K562 (cell line): ENCODE results near the gene JUND. TPM values are rescaled to one million over a fixed set of nuclear protein-coding genes. Genes with fewer than 3 reads are reported as not detected.
A peak's percentile ranks its signal among the peaks of the same experiment; 100 is the strongest.

Source experiments
- CREB5 ChIP-seq: fragments of 250-450 bp; sonication (Bioruptor Pico); IDR thresholded peaks from 2 replicates; pipeline ENCODE4 v1.5.0; 2020; ENCODE audit warnings: mild to moderate bottlenecking
- CSDE1 ChIP-seq, 2 experiments: fragments of 450-650 bp; IDR thresholded peaks; 2 replicates each; pipeline ENCODE4 v1.6.1; 2016; ENCODE audit warnings: mild to moderate bottlenecking in 1 of 2
- DIDO1 ChIP-seq: fragments of 450-650 bp; IDR thresholded peaks from 2 replicates; pipeline ENCODE4 v1.6.1; 2016; ENCODE audit warnings: low read depth, missing biosample characterization, missing genetic modification characterization
- E2F8 ChIP-seq: fragments of 450-650 bp; IDR thresholded peaks from 2 replicates; pipeline ENCODE4 v1.7.1; 2018; ENCODE audit warnings: mild to moderate bottlenecking, low read depth; ENCODE audit not compliant: partially characterized antibody
- ELF4 ChIP-seq: fragments of 450-650 bp; formaldehyde crosslinking; IDR thresholded peaks from 2 replicates; pipeline ENCODE4 v1.4.0; 2022; ENCODE audit warnings: missing genetic modification characterization
- FOXA3 ChIP-seq, 2 experiments: fragments of 450-650 bp in 1 of 2; sonication (generic) in 1 of 2; formaldehyde crosslinking; IDR thresholded peaks in 1 of 2; conservative IDR thresholded peaks in 1 of 2; 2 replicates each; pipeline versions ENCODE4 v1.4.0 to v1.8.0; 2020 to 2022; ENCODE audit warnings: mild to moderate bottlenecking in 2 of 2, missing genetic modification reagents in 1 of 2
- HMGN3 ChIP-seq: IDR thresholded peaks from 2 replicates; pipeline ENCODE4 v1.6.1; 2011; ENCODE audit warnings: borderline replicate concordance, low read depth, mild to moderate bottlenecking, mixed read lengths, low read length; ENCODE audit not compliant: insufficient read length; ENCODE audit errors: extremely low read depth
- KDM1A ChIP-seq, 2 experiments: fragments of 450-650 bp; IDR thresholded peaks; 2 replicates each; pipeline ENCODE4 v1.6.1; 2016; ENCODE audit warnings: mild to moderate bottlenecking in 2 of 2
- KDM4B ChIP-seq, 2 experiments: fragments of 450-650 bp in 1 of 2; sonication (generic) in 1 of 2; IDR thresholded peaks; 2 replicates each; pipeline ENCODE4 v1.6.1; 2016 to 2017; ENCODE audit warnings: borderline replicate concordance in 2 of 2, antibody characterized with exemption in 1 of 2, low read depth in 1 of 2, mild to moderate bottlenecking in 1 of 2
- NBN ChIP-seq: fragments of 450-650 bp; IDR thresholded peaks from 2 replicates; pipeline ENCODE4 v1.6.1; 2016; ENCODE audit warnings: low read depth, mild to moderate bottlenecking
- PHB ChIP-seq: fragments of 250-450 bp; sonication (Bioruptor Pico); IDR thresholded peaks from 2 replicates; pipeline ENCODE4 v1.5.0; 2021
- SRSF3 ChIP-seq: fragments of 200-400 bp; formaldehyde crosslinking; IDR thresholded peaks from 2 replicates; pipeline ENCODE4 v1.6.1; 2016; ENCODE audit warnings: mild to moderate bottlenecking, low read length, moderate library complexity; ENCODE audit not compliant: insufficient read depth
- polyA plus RNA-seq, 8 experiments: library from polyadenylated mRNA; depleted of rRNA in 4 of 8; stranded (reverse) in 5 of 8; unstranded in 3 of 8; fragments of >200 nt; fragmentation: Nextera tagmentation in 2 of 8; fragmentation: Illumina TruSeq in 1 of 8; extraction: Ambion mirVana in 2 of 8; extraction: Trizol in 1 of 8; gene quantifications; 2 replicates each; pipeline versions ENCODE4 v1.2.1 to v1.2.3, GENCODE V29; 2011 to 2014; ENCODE audit warnings: inconsistent platforms in 1 of 8, missing spikeins in 1 of 8
- total RNA-seq, 7 experiments: library from RNA; depleted of rRNA in 6 of 7; stranded (reverse); fragments of >200 nt in 6 of 7; fragmentation: Illumina TruSeq in 2 of 7; extraction: Trizol in 2 of 7; gene quantifications; 2 replicates each; pipeline versions ENCODE4 v1.2.1 to v1.2.3, GENCODE V29; 2011 to 2021; ENCODE audit warnings: low replicate concordance in 1 of 7
- TF ChIP-seq, protein P1 (sequence below): conservative IDR thresholded peaks from 2 replicates; pipeline ENCODE4 v1.6.1; 2011; ENCODE audit warnings: low read depth, mild to moderate bottlenecking, low read length; ENCODE audit not compliant: control insufficient read depth
- TF ChIP-seq, protein P2 (sequence below): fragments of 250-450 bp; sonication (Bioruptor Pico); IDR thresholded peaks from 2 replicates; pipeline ENCODE4 v1.5.0; 2021
- TF ChIP-seq, protein P3 (sequence below): fragments of 450-650 bp; IDR thresholded peaks from 2 replicates; pipeline ENCODE4 v1.6.1; 2016; ENCODE audit warnings: missing biosample characterization, missing genetic modification characterization
- TF ChIP-seq, protein P4 (sequence below), 3 experiments: fragments of 200-800 bp in 1 of 3; sonication (Bioruptor generic) in 1 of 3; sonication (generic) in 1 of 3; formaldehyde crosslinking in 1 of 3; IDR thresholded peaks; 2 replicates each; pipeline versions ENCODE4 v1.6.1 to v1.8.0; 2016 to 2022; ENCODE audit warnings: mild to moderate bottlenecking in 2 of 3, missing compliant biosample characterization in 2 of 3, missing genetic modification characterization in 2 of 3, missing genetic modification reagents in 1 of 3

The JUND gene
- total and polyA plus RNA-seq, 9 of the 15 experiments (the other 6 are each of a cell fraction or from before 2014, with no cell fraction given) = 6.4 to 286 (median 42.3) TPM

GRCh38 chr19:18291590-18292461 is 10.4 kb upstream of the JUND start (continued):
- TF ChIP-seq CREB5 (CRISPR knock-in tag) (no peak; the same call in 1 of the 2 replicates), FOXA3 (CRISPR knock-in tag; conservative IDR thresholded peaks at IDR 0.05 in 1 of 2, IDR thresholded peaks at IDR 0.05 in 1 of 2) (no peak), KDM4B (IDR thresholded peaks at IDR 0.05; ENCODE audit: borderline replicate concordance in 2 of 2, low read depth in 1 of 2) (peak in 1 of 2 experiments; percentile 95; a peak in 2 of 4 replicates), PHB (no peak), CSDE1 (IDR thresholded peaks at IDR 0.05) (no peak), KDM1A (IDR thresholded peaks at IDR 0.05) (no peak), DIDO1 (tag) (no peak), SRSF3 (0 out of 2 replicates have a peak, but pooled peaks have one; percentile 68), NBN (peak; percentile 80; the same call in 1 of the 2 replicates), HMGN3 (peak; percentile 80), E2F8 (peak; percentile 27), ELF4 (CRISPR knock-in tag) (no peak)
- TF ChIP-seq, protein P1, sequence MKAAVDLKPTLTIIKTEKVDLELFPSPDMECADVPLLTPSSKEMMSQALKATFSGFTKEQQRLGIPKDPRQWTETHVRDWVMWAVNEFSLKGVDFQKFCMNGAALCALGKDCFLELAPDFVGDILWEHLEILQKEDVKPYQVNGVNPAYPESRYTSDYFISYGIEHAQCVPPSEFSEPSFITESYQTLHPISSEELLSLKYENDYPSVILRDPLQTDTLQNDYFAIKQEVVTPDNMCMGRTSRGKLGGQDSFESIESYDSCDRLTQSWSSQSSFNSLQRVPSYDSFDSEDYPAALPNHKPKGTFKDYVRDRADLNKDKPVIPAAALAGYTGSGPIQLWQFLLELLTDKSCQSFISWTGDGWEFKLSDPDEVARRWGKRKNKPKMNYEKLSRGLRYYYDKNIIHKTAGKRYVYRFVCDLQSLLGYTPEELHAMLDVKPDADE = no peak; the same call in none of the 2 replicates
- TF ChIP-seq, protein P2, sequence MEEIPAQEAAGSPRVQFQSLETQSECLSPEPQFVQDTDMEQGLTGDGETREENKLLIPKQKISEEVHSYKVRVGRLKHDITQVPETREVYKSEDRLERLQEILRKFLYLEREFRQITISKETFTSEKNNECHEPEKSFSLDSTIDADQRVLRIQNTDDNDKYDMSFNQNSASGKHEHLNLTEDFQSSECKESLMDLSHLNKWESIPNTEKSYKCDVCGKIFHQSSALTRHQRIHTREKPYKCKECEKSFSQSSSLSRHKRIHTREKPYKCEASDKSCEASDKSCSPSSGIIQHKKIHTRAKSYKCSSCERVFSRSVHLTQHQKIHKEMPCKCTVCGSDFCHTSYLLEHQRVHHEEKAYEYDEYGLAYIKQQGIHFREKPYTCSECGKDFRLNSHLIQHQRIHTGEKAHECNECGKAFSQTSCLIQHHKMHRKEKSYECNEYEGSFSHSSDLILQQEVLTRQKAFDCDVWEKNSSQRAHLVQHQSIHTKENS (CRISPR knock-in tag) = no peak
- TF ChIP-seq, protein P3, sequence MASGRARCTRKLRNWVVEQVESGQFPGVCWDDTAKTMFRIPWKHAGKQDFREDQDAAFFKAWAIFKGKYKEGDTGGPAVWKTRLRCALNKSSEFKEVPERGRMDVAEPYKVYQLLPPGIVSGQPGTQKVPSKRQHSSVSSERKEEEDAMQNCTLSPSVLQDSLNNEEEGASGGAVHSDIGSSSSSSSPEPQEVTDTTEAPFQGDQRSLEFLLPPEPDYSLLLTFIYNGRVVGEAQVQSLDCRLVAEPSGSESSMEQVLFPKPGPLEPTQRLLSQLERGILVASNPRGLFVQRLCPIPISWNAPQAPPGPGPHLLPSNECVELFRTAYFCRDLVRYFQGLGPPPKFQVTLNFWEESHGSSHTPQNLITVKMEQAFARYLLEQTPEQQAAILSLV = no peak
- TF ChIP-seq, protein P4, sequence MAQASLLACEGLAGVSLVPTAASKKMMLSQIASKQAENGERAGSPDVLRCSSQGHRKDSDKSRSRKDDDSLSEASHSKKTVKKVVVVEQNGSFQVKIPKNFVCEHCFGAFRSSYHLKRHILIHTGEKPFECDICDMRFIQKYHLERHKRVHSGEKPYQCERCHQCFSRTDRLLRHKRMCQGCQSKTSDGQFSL (CRISPR knock-in tag; IDR thresholded peaks at IDR 0.05) = peak; percentile 55
- TF ChIP-seq, protein P4 (tag; IDR thresholded peaks at IDR 0.05) = no peak
